ENCODE results near the gene PET100. TPM values are rescaled to one million over a fixed set of nuclear protein-coding genes. Genes with fewer than 3 reads are reported as not detected.

The PET100 gene
- polyA plus RNA-seq, 1 donor (not counting 4 experiments of a cell fraction or from before 2014, with no cell fraction given), result 85.8 TPM

- no peaks in the 10 kb centered on the region for H3K36me3 ChIP-seq (ENCODE audit: control insufficient read depth in 2 of 2, extremely low read depth in 1 of 2, insufficient read depth in 2 of 2, low read length in 2 of 2)
- TF ChIP-seq EZH2 (IDR thresholded peaks at IDR 0.05; ENCODE audit: low read length) (no peak), CTCF (optimal IDR thresholded peaks at IDR 0.05 in 1 of 3, IDR thresholded peaks at IDR 0.05 in 1 of 3, conservative IDR thresholded peaks at IDR 0.05 in 1 of 3; ENCODE audit: extremely low read depth in 1 of 3, insufficient read depth in 2 of 3, low read length in 3 of 3) (no peak)
- no peak overlapping the region for H2AFZ ChIP-seq (ENCODE audit: control insufficient read depth, low read length)
- H3K4me1 ChIP-seq (ENCODE audit: control insufficient read depth, extremely low read depth, insufficient read depth, low read length), result peaks cover 4% of the 10 kb centered on the region
- H4K20me1 ChIP-seq (ENCODE audit: control insufficient read depth, extremely low read depth, insufficient read depth, low read length), result no peaks in the 10 kb centered on the region
- dilution Hi-C loops (cut with MboI; ENCODE audit: extremely low pct_ligation_motif_present, low sequenced_read_pairs), result no loop called here
- H3K4me2 ChIP-seq (ENCODE audit: control insufficient read depth, extremely low read depth, insufficient read depth, low read depth, low read length), result no peak overlapping the region
- H3K27me3 ChIP-seq (ENCODE audit: control insufficient read depth, extremely low read depth, insufficient read depth, low read length), result no peaks in the 10 kb centered on the region
- no peak overlapping the region for H3K27ac ChIP-seq (ENCODE audit: control insufficient read depth, insufficient read depth, low read length)
- H3K4me3 ChIP-seq (ENCODE audit: control insufficient read depth in 2 of 3, extremely low read depth in 1 of 3, insufficient read depth in 2 of 3, low read depth in 1 of 3, low read length in 3 of 3), result no peak overlapping the region
- no peak overlapping the region for H3K9ac ChIP-seq (ENCODE audit: control insufficient read depth, extremely low read depth, insufficient read depth, low read length)
- H3K79me2 ChIP-seq (ENCODE audit: control insufficient read depth, insufficient read depth, low read length), result no peaks in the 10 kb centered on the region
- FAIRE-seq, result no peak
- H3K9me1 ChIP-seq (ENCODE audit: control insufficient read depth, extremely low read depth, insufficient read depth, low read length), result peaks cover 2% of the 10 kb centered on the region
- peak; percentile 19 for DNase-seq (ENCODE audit: low read depth, low spot score)
- H3K9me3 ChIP-seq (ENCODE audit: control insufficient read depth, low read depth, low read length), result no peaks in the 10 kb centered on the region
Observed at GRCh38 chr19:7654401-7654800, 24.8 kb downstream of the PET100 start.

- H3K79me2 ChIP-seq (ENCODE audit: control insufficient read depth, insufficient read depth, low read length), result no peaks in the 10 kb centered on the region
- no peak overlapping the region for H3K4me3 ChIP-seq (ENCODE audit: control insufficient read depth in 2 of 3, extremely low read depth in 1 of 3, insufficient read depth in 2 of 3, low read depth in 1 of 3, low read length in 3 of 3)
- no peaks in the 10 kb centered on the region for H3K27me3 ChIP-seq (ENCODE audit: control insufficient read depth, extremely low read depth, insufficient read depth, low read length)
- TF ChIP-seq EZH2 (IDR thresholded peaks at IDR 0.05; ENCODE audit: low read length), result no peak
- no peak for TF ChIP-seq CTCF (optimal IDR thresholded peaks at IDR 0.05 in 1 of 3, IDR thresholded peaks at IDR 0.05 in 1 of 3, conservative IDR thresholded peaks at IDR 0.05 in 1 of 3; ENCODE audit: extremely low read depth in 1 of 3, insufficient read depth in 2 of 3, low read length in 3 of 3)
- no peaks in the 10 kb centered on the region for H4K20me1 ChIP-seq (ENCODE audit: control insufficient read depth, extremely low read depth, insufficient read depth, low read length)
- dilution Hi-C loops (cut with MboI; ENCODE audit: extremely low pct_ligation_motif_present, low sequenced_read_pairs), result no loop called here
- no peaks in the 10 kb centered on the region for H3K36me3 ChIP-seq (ENCODE audit: control insufficient read depth in 2 of 2, extremely low read depth in 1 of 2, insufficient read depth in 2 of 2, low read length in 2 of 2)
- no peak for DNase-seq (ENCODE audit: low read depth, low spot score)
- H3K27ac ChIP-seq (ENCODE audit: control insufficient read depth, insufficient read depth, low read length), result no peak overlapping the region
- H3K4me1 ChIP-seq (ENCODE audit: control insufficient read depth, extremely low read depth, insufficient read depth, low read length), result peaks cover 4% of the 10 kb centered on the region
- no peak overlapping the region for H3K4me2 ChIP-seq (ENCODE audit: control insufficient read depth, extremely low read depth, insufficient read depth, low read depth, low read length)
- H2AFZ ChIP-seq (ENCODE audit: control insufficient read depth, low read length), result no peak overlapping the region
- peaks cover 2% of the 10 kb centered on the region for H3K9me1 ChIP-seq (ENCODE audit: control insufficient read depth, extremely low read depth, insufficient read depth, low read length)
- H3K9me3 ChIP-seq (ENCODE audit: control insufficient read depth, low read depth, low read length), result no peaks in the 10 kb centered on the region
- FAIRE-seq, result no peak
- no peak overlapping the region for H3K9ac ChIP-seq (ENCODE audit: control insufficient read depth, extremely low read depth, insufficient read depth, low read length)
Observed at GRCh38 chr19:7655581-7655980, 26.0 kb downstream of the PET100 start.
